Measurements from ENCODE around the gene TEX48. TPM values are rescaled to one million over a fixed set of nuclear protein-coding genes. Genes with fewer than 3 reads are reported as not detected.

TEX48 gene
- total RNA-seq, 1 experiment from 2014 or later = not detected

- in situ Hi-C loops (cut with HindIII; ENCODE audit: low pct_unique_long_range_greater_than_20kb, low sequenced_read_pairs) = no loop called here
- DNase-seq (ENCODE audit: low read depth) = no peak
These were observed 14.0 kb upstream of the TEX48 start for GRCh38 chr9:114695948-114696347.

- DNase-seq (ENCODE audit: low read depth) = no peak
- in situ Hi-C loops (cut with HindIII; ENCODE audit: low pct_unique_long_range_greater_than_20kb, low sequenced_read_pairs) = no loop called here
These were observed 12.8 kb upstream of the TEX48 start for GRCh38 chr9:114694719-114695269.

GRCh38 chr9:114694146-114694545 is 12.2 kb upstream of the TEX48 start:
- DNase-seq (ENCODE audit: low read depth) = peak; percentile 39
- in situ Hi-C loops (cut with HindIII; ENCODE audit: low pct_unique_long_range_greater_than_20kb, low sequenced_read_pairs) = no loop called here

- no peak for DNase-seq (ENCODE audit: low read depth)
- in situ Hi-C loops (cut with HindIII; ENCODE audit: low pct_unique_long_range_greater_than_20kb, low sequenced_read_pairs) = no loop called here
These were observed 11.4 kb upstream of the TEX48 start for GRCh38 chr9:114693248-114693855.

- in situ Hi-C loops (cut with HindIII; ENCODE audit: low pct_unique_long_range_greater_than_20kb, low sequenced_read_pairs) = no loop called here
- DNase-seq (ENCODE audit: low read depth) = no peak
These were observed 9.9 kb upstream of the TEX48 start for GRCh38 chr9:114691956-114692295.

GRCh38 chr9:114691046-114691955 is 9.3 kb upstream of the TEX48 start:
- DNase-seq (ENCODE audit: low read depth) = peak; percentile 90
- in situ Hi-C loops (cut with HindIII; ENCODE audit: low pct_unique_long_range_greater_than_20kb, low sequenced_read_pairs) = no loop called here

- peak; percentile 81 for DNase-seq (ENCODE audit: low read depth)
- in situ Hi-C loops (cut with HindIII; ENCODE audit: low pct_unique_long_range_greater_than_20kb, low sequenced_read_pairs) = no loop called here
These were observed 8.3 kb upstream of the TEX48 start for GRCh38 chr9:114690308-114690707.

- DNase-seq (ENCODE audit: low read depth) = no peak
- in situ Hi-C loops (cut with HindIII; ENCODE audit: low pct_unique_long_range_greater_than_20kb, low sequenced_read_pairs) = no loop called here
These were observed 7.8 kb upstream of the TEX48 start for GRCh38 chr9:114689813-114690212.

GRCh38 chr9:114688909-114689610 is 7.1 kb upstream of the TEX48 start:
- DNase-seq (ENCODE audit: low read depth) = no peak
- in situ Hi-C loops (cut with HindIII; ENCODE audit: low pct_unique_long_range_greater_than_20kb, low sequenced_read_pairs) = no loop called here

- in situ Hi-C loops (cut with HindIII; ENCODE audit: low pct_unique_long_range_greater_than_20kb, low sequenced_read_pairs) = no loop called here
- DNase-seq (ENCODE audit: low read depth) = no peak
These were observed 6.4 kb upstream of the TEX48 start for GRCh38 chr9:114688379-114688778.

- in situ Hi-C loops (cut with HindIII; ENCODE audit: low pct_unique_long_range_greater_than_20kb, low sequenced_read_pairs) = no loop called here
- no peak for DNase-seq (ENCODE audit: low read depth)
These were observed 5.0 kb upstream of the TEX48 start for GRCh38 chr9:114687034-114687433.

- DNase-seq (ENCODE audit: low read depth) = no peak
- in situ Hi-C loops (cut with HindIII; ENCODE audit: low pct_unique_long_range_greater_than_20kb, low sequenced_read_pairs) = no loop called here
These were observed 4.0 kb upstream of the TEX48 start for GRCh38 chr9:114685951-114686350.

- in situ Hi-C loops (cut with HindIII; ENCODE audit: low pct_unique_long_range_greater_than_20kb, low sequenced_read_pairs) = no loop called here
- DNase-seq (ENCODE audit: low read depth) = no peak
These were observed 2.0 kb upstream of the TEX48 start for GRCh38 chr9:114684036-114684435.

GRCh38 chr9:114682846-114683245 is 854 bp upstream of the TEX48 start:
- no peak for DNase-seq (ENCODE audit: low read depth)
- in situ Hi-C loops (cut with HindIII; ENCODE audit: low pct_unique_long_range_greater_than_20kb, low sequenced_read_pairs) = no loop called here

- DNase-seq (ENCODE audit: low read depth) = no peak
- in situ Hi-C loops (cut with HindIII; ENCODE audit: low pct_unique_long_range_greater_than_20kb, low sequenced_read_pairs) = no loop called here
These were observed 1.6 kb downstream of the TEX48 start for GRCh38 chr9:114680259-114681001.

GRCh38 chr9:114678795-114679194 is 3.2 kb downstream of the TEX48 start:
- peak; percentile 65 for DNase-seq (ENCODE audit: low read depth)
- in situ Hi-C loops (cut with HindIII; ENCODE audit: low pct_unique_long_range_greater_than_20kb, low sequenced_read_pairs) = no loop called here

GRCh38 chr9:114678130-114678529 is 3.9 kb downstream of the TEX48 start:
- in situ Hi-C loops (cut with HindIII; ENCODE audit: low pct_unique_long_range_greater_than_20kb, low sequenced_read_pairs) = no loop called here

GRCh38 chr9:114677418-114677817 is 4.6 kb downstream of the TEX48 start:
- DNase-seq (ENCODE audit: low read depth) = peak; percentile 94
- in situ Hi-C loops (cut with HindIII; ENCODE audit: low pct_unique_long_range_greater_than_20kb, low sequenced_read_pairs) = no loop called here

More at GRCh38 chr9:114678130-114678529, 3.9 kb downstream of the TEX48 start:
- no peak for DNase-seq (ENCODE audit: low read depth)
